IMR-90 (cell line): ENCODE results near the gene ENAM. TPM values are rescaled to one million over a fixed set of nuclear protein-coding genes. Genes with fewer than 3 reads are reported as not detected.
"Not testable (repeated sequence)": the region's sequence is repeated elsewhere in the genome, so short reads cannot be mapped to it uniquely, and the experiment has no call there.

Experiments used
- ATAC-seq: fragments of 200-7000 bp; cut with Tn5 transposase; 2 replicates; pipeline ENCODE4 v1.9.1; 2020; ENCODE audit warnings: low read depth, mild to moderate bottlenecking, moderate library complexity
- BruUV-seq: library from RNA; stranded (reverse); fragments of 400-500 nt; replicated peaks from 2 replicates; lab custom pipeline; 2021; lab: Mats Ljungman, UMichigan
- CTCF ChIA-PET: fragments of 300-600 bp; formaldehyde crosslinking; extraction: SDS; loops from one replicate; lab custom pipeline; 2021; ENCODE audit warnings: antibody characterized with exemption; lab: Yijun Ruan, JAX
- POLR2A ChIA-PET: fragments of 300-600 bp; sonication (Branson Sonifier 250); formaldehyde crosslinking; loops from one replicate; lab custom pipeline; 2022; ENCODE audit warnings: antibody characterized with exemption; ENCODE audit not compliant: unreplicated experiment; lab: Charles Lee
- DNase-seq: peaks from one replicate; pipeline ENCODE4 v3.0.0; 2013
- H2AFZ ChIP-seq: replicated peaks from 2 replicates; pipeline ENCODE3; 2013; ENCODE audit warnings: low read length, mild to moderate bottlenecking; ENCODE audit not compliant: poor library complexity
- H2AK5ac ChIP-seq: 2 replicates; pipeline ENCODE4 v1.6.1; 2013; ENCODE audit warnings: low read depth, low read length, inconsistent platforms
- H2AK9ac ChIP-seq: replicated peaks from 2 replicates; pipeline ENCODE3; 2013; ENCODE audit warnings: mild to moderate bottlenecking, low read depth, low read length, moderate library complexity; ENCODE audit not compliant: poor library complexity
- H2BK120ac ChIP-seq: 2 replicates; pipeline ENCODE4 v1.6.1; 2013; ENCODE audit warnings: low read depth, low read length, inconsistent platforms
- H2BK15ac ChIP-seq: 3 replicates; pipeline ENCODE4 v1.6.1; 2013; ENCODE audit warnings: low read depth, low read length, inconsistent platforms
- H2BK20ac ChIP-seq: 2 replicates; pipeline ENCODE4 v1.6.1; 2013; ENCODE audit warnings: low read depth, mild to moderate bottlenecking, inconsistent platforms, low read length, moderate library complexity
- H2BK5ac ChIP-seq: 2 replicates; pipeline ENCODE4 v1.6.1; 2013; ENCODE audit warnings: mild to moderate bottlenecking, low read depth, low read length, inconsistent platforms; ENCODE audit not compliant: poor library complexity, severe bottlenecking
- H3K14ac ChIP-seq: replicated peaks from 2 replicates; pipeline ENCODE4 v1.6.1; 2013; ENCODE audit warnings: low read depth, low read length, inconsistent platforms
- H3K18ac ChIP-seq: 2 replicates; pipeline ENCODE4 v1.6.1; 2013; ENCODE audit warnings: low read depth, low read length, control low read depth
- H3K23ac ChIP-seq: 2 replicates; pipeline ENCODE4 v1.6.1; 2013; ENCODE audit warnings: low read depth, low read length, inconsistent platforms
- H3K27ac ChIP-seq: 2 replicates; pipeline ENCODE4 v1.5.1; 2013; ENCODE audit warnings: mild to moderate bottlenecking, control low read depth, low read length; ENCODE audit not compliant: insufficient read depth
- H3K27me3 ChIP-seq: 2 replicates; pipeline ENCODE4 v1.6.1; 2013; ENCODE audit warnings: low read length; ENCODE audit not compliant: control insufficient read depth, insufficient read depth
- H3K36me3 ChIP-seq: 2 replicates; pipeline ENCODE4 v1.6.1; 2013; ENCODE audit warnings: low read length, mixed read lengths; ENCODE audit not compliant: control insufficient read depth, insufficient read depth
- H3K4ac ChIP-seq: 2 replicates; pipeline ENCODE4 v1.6.1; 2013; ENCODE audit warnings: low read depth, low read length, inconsistent platforms
- H3K4me1 ChIP-seq: 2 replicates; pipeline ENCODE4 v1.6.1; 2013; ENCODE audit warnings: low read length, mixed read lengths; ENCODE audit not compliant: control insufficient read depth, insufficient read depth
- H3K4me2 ChIP-seq: 2 replicates; pipeline ENCODE4 v1.6.1; 2013; ENCODE audit warnings: low read depth, mild to moderate bottlenecking, control low read depth, low read length, moderate library complexity
- H3K4me3 ChIP-seq: 2 replicates; pipeline ENCODE4 v1.5.1; 2013; ENCODE audit warnings: low read depth, mild to moderate bottlenecking, control low read depth, low read length, moderate library complexity; ENCODE audit not compliant: insufficient read depth
- H3K56ac ChIP-seq: 2 replicates; pipeline ENCODE4 v1.6.1; 2013; ENCODE audit warnings: low read length, inconsistent platforms; ENCODE audit not compliant: insufficient read depth; ENCODE audit errors: extremely low read depth
- H3K79me1 ChIP-seq, 2 experiments: 2 replicates each; pipeline ENCODE4 v1.6.1; 2013; ENCODE audit warnings: low read length in 2 of 2, inconsistent platforms in 1 of 2, low read depth in 1 of 2
- H3K9ac ChIP-seq: 2 replicates; pipeline ENCODE4 v1.6.1; 2013; ENCODE audit warnings: low read depth, low read length, control low read depth
- H3K9me1 ChIP-seq: 2 replicates; pipeline ENCODE4 v1.6.1; 2013; ENCODE audit warnings: low read length, inconsistent platforms; ENCODE audit not compliant: insufficient read depth
- H3K9me3 ChIP-seq: 2 replicates; pipeline ENCODE4 v1.6.1; 2013; ENCODE audit warnings: low read length; ENCODE audit not compliant: control insufficient read depth, insufficient read depth
- H4K20me1 ChIP-seq: 2 replicates; pipeline ENCODE4 v1.6.1; 2013; ENCODE audit warnings: low read length, inconsistent platforms; ENCODE audit not compliant: insufficient read depth
- H4K5ac ChIP-seq: 2 replicates; pipeline ENCODE4 v1.6.1; 2013; ENCODE audit warnings: mild to moderate bottlenecking, low read depth, low read length, control low read depth
- H4K8ac ChIP-seq, 2 experiments: 2 replicates each; pipeline ENCODE4 v1.6.1; 2013; ENCODE audit warnings: low read depth in 2 of 2, low read length in 2 of 2, control low read depth in 1 of 2, inconsistent platforms in 1 of 2
- H4K91ac ChIP-seq: 2 replicates; pipeline ENCODE4 v1.6.1; 2013; ENCODE audit warnings: low read depth, low read length, inconsistent platforms; ENCODE audit not compliant: insufficient read depth
- MXI1 ChIP-seq: IDR thresholded peaks from 2 replicates; pipeline ENCODE4 v1.6.1; 2012; ENCODE audit warnings: low read depth, mild to moderate bottlenecking, low read length, moderate library complexity, borderline replicate concordance
- WGBS, 2 experiments: methylation state at CpG; one replicate each; pipeline versions ENCODE4 v1.1.5 to v1.1.7; 2013; ENCODE audit warnings: missing lambda C conversion rate in 2 of 2; ENCODE audit not compliant: insufficient read length in 1 of 2; ENCODE audit errors: extremely low coverage in 2 of 2; 5-methylcytosine and 5-hydroxymethylcytosine counted together
- dilution Hi-C: fragments of 300-500 bp; cut with HindIII; formaldehyde crosslinking; loops from one replicate; pipeline ENCODE4 v1.14.3; 2018; ENCODE audit warnings: low sequenced_read_pairs; ENCODE audit not compliant: unreplicated experiment
- in situ Hi-C: fragments of 300-500 bp; cut with MboI; formaldehyde crosslinking; loops from 3 replicates; pipeline ENCODE4 v1.14.3; 2019; ENCODE audit warnings: low sequenced_read_pairs, inconsistent platforms, mixed read lengths
- intact Hi-C: fragments of 100-400 bp; cut with micrococcal nuclease; formaldehyde crosslinking; loops from 2 replicates; pipeline ENCODE4 v1.10.0; 2022
- polyA plus RNA-seq, 3 experiments: library from polyadenylated mRNA; depleted of rRNA; stranded (reverse); fragments of >200 nt; gene quantifications; 2 replicates each; pipeline ENCODE4 v1.2.3, GENCODE V29; 2012; ENCODE audit warnings: low replicate concordance in 1 of 3
- total RNA-seq: library from RNA; depleted of rRNA; stranded (reverse); fragments of >200 nt; gene quantifications from 2 replicates; pipeline ENCODE4 v1.2.3, GENCODE V29; 2012

Gene ENAM
- total and polyA plus RNA-seq, 2 of the 4 experiments (the other 2 are of a cell fraction) = under 0.01 to 0.10 TPM

GRCh38 chr4:70640192-70640591 is 11.6 kb downstream of the ENAM start:
- H3K9me3 ChIP-seq = no peaks in the 10 kb centered on the region
- no peak for TF ChIP-seq MXI1
- no peak overlapping the region for H3K4ac ChIP-seq
- CTCF ChIA-PET = no interaction called here
- no peak overlapping the region for H2AK5ac ChIP-seq
- no peak overlapping the region for H3K14ac ChIP-seq
- H3K36me3 ChIP-seq = no peaks in the 10 kb centered on the region
- no peaks in the 10 kb centered on the region for H3K79me1 ChIP-seq
- no peak overlapping the region for H4K91ac ChIP-seq
- no peak overlapping the region for H4K8ac ChIP-seq
- H4K5ac ChIP-seq = no peak overlapping the region
- H2AK9ac ChIP-seq = no peak overlapping the region
- H2BK120ac ChIP-seq = no peak overlapping the region
- H3K4me1 ChIP-seq = peaks cover 3% of the 10 kb centered on the region; the same call in 1 of the 2 replicates
- no peak overlapping the region for H3K23ac ChIP-seq
- no peak overlapping the region for H2BK15ac ChIP-seq
- intact Hi-C loops (no loop called here), in situ Hi-C loops (loop anchor here (25.0 kb wide), 1 partner anchor 922 kb away; no protein-coding TSS in a partner anchor), dilution Hi-C loops (no loop called here)
- no peak overlapping the region for H2BK5ac ChIP-seq
- H3K56ac ChIP-seq = no peak overlapping the region
- DNase-seq = no peak
- 60% methylated on average over 1 of the region's 2 CpGs; no CpG with 5 or more reads in 1 of the 2 experiments for WGBS, 2 experiments
- H3K4me2 ChIP-seq = no peak overlapping the region
- no peak overlapping the region for H3K27ac ChIP-seq
- H3K4me3 ChIP-seq = no peak overlapping the region
- H3K9ac ChIP-seq = no peak overlapping the region
- H3K9me1 ChIP-seq = no peaks in the 10 kb centered on the region
- no peaks in the 10 kb centered on the region for H4K20me1 ChIP-seq
- POLR2A ChIA-PET = no interaction called here
- ATAC-seq = no peak
- BruUV-seq = no TSS peak
- H2AFZ ChIP-seq = no peak overlapping the region
- H2BK20ac ChIP-seq = no peak overlapping the region
- H3K18ac ChIP-seq = no peak overlapping the region
- H3K27me3 ChIP-seq = no peaks in the 10 kb centered on the region; the same call in 1 of the 2 replicates

DNA sequence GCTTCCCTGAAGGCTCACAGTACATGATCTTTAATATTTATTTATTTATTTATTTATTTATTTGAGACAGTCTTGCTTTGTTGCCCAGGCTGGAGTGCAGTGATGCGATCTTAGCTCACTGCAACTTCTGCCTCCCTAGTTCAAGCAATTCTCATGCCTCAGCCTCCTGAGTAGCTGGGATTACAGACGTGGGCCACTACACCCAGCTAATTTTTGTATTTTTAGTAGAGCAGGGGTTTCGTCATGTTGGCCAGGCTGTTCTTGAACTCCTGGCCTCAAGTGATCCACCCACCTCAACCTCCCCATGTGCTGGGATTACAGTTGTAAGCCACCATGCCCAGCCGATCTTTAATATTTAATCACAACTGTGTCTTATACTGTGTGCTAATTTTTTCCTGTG is 22.2 kb downstream of the ENAM start:
- H3K18ac ChIP-seq, H2AFZ ChIP-seq, dilution Hi-C loops, in situ Hi-C loops, H3K27me3 ChIP-seq, H3K4me3 ChIP-seq, H4K20me1 ChIP-seq, H3K4ac ChIP-seq, CTCF ChIA-PET, ATAC-seq, H3K14ac ChIP-seq, H2BK20ac ChIP-seq, BruUV-seq, POLR2A ChIA-PET, H3K23ac ChIP-seq, H3K36me3 ChIP-seq, H3K79me1 ChIP-seq, H3K27ac ChIP-seq, H3K9me1 ChIP-seq, H2BK120ac ChIP-seq, DNase-seq, H3K4me2 ChIP-seq, H4K5ac ChIP-seq, H3K56ac ChIP-seq, H2AK5ac ChIP-seq, H2BK5ac ChIP-seq, H3K4me1 ChIP-seq, H2BK15ac ChIP-seq, H2AK9ac ChIP-seq, H3K9me3 ChIP-seq, H4K91ac ChIP-seq, H3K9ac ChIP-seq, intact Hi-C loops, H4K8ac ChIP-seq: not testable (repeated sequence)
- no CpG with 5 or more reads among the region's 4 CpGs for WGBS, 2 experiments
